IPS DF 6.9 (cell line): ENCODE measurements around the gene GRIN2A.

Experiments
- DNase-seq: peaks from one replicate; pipeline ENCODE4 v3.0.0-alpha.2; 2013; ENCODE audit warnings: low read depth, low spot score
- H3K27ac ChIP-seq: one replicate; pipeline ENCODE4 v1.5.1; 2013; ENCODE audit warnings: low read length, control low read depth
- H3K27me3 ChIP-seq: 2 replicates; pipeline ENCODE4 v1.6.1; 2013; ENCODE audit warnings: mild to moderate bottlenecking, low read length; ENCODE audit not compliant: control insufficient read depth, insufficient read depth
- H3K36me3 ChIP-seq: 2 replicates; pipeline ENCODE4 v1.6.1; 2013; ENCODE audit warnings: low read length; ENCODE audit not compliant: control insufficient read depth, insufficient read depth
- H3K4me1 ChIP-seq: 2 replicates; pipeline ENCODE4 v1.6.1; 2013; ENCODE audit warnings: low read length; ENCODE audit not compliant: control insufficient read depth, insufficient read depth
- H3K4me3 ChIP-seq: 2 replicates; pipeline ENCODE4 v1.5.1; 2013; ENCODE audit warnings: mild to moderate bottlenecking, low read length
- H3K9me3 ChIP-seq: 2 replicates; pipeline ENCODE4 v1.6.1; 2013; ENCODE audit warnings: low read length, inconsistent platforms; ENCODE audit not compliant: control insufficient read depth, insufficient read depth
- WGBS: extraction: QIAGEN DNeasy Blood & Tissue Kit; methylation state at CpG from one replicate; pipeline ENCODE4 v1.1.7; 2013; ENCODE audit warnings: mixed read lengths, missing lambda C conversion rate; ENCODE audit not compliant: insufficient read length, insufficient coverage; 5-methylcytosine and 5-hydroxymethylcytosine counted together

GRIN2A gene

DNA sequence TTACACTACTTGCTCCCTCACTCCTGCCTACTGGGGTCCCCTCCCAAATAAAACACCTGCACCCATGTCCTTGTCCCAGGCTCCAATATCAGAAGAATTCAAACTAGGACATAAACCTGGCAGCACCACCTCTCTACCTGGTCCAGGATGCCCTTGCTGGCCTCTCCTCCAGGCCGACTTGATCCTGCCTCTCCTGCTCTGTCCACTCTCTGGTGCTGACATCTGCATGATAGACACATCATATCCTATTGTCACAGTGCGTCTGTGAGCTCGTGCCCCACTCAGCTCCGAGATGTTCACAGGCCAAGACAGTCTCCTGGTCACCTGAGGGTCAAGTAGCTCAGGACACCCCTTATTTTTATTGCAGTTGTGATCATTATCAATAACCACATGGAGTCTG is 31.5 kb upstream of the GRIN2A start:
- WGBS, result no CpG with 5 or more reads among the region's 4 CpGs
- H3K27me3 ChIP-seq, result no peaks in the 10 kb centered on the region
- no peak overlapping the region for H3K4me3 ChIP-seq
- no peaks in the 10 kb centered on the region for H3K4me1 ChIP-seq
- DNase-seq, result no peak
- H3K9me3 ChIP-seq, result no peaks in the 10 kb centered on the region
- H3K27ac ChIP-seq, result no peak overlapping the region
- H3K36me3 ChIP-seq, result no peaks in the 10 kb centered on the region

DNA sequence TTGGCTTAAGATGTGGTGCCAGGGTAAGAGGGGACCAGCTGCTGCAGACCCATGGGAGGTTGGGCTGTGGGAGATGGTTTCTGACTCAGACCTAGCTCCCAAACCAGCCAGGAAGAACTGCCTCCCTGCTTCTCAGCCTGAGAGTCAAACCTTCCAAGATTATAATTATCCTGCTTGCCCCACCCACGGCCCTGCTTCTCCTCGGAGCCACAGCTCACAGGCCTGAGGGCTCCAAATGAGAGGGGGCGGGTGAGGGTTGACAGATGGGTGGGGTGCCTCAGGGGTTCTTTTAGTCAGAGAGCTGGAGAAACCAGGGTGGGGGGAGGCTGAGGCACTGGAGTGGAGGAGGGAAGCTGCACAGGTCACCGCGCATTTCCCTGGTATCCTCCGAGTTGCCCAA is 28.7 kb upstream of the GRIN2A start:
- H3K4me3 ChIP-seq, result no peak overlapping the region
- H3K27me3 ChIP-seq, result no peaks in the 10 kb centered on the region
- no peaks in the 10 kb centered on the region for H3K36me3 ChIP-seq
- WGBS, result no CpG with 5 or more reads among the region's 6 CpGs
- no peak for DNase-seq
- H3K4me1 ChIP-seq, result no peaks in the 10 kb centered on the region
- H3K27ac ChIP-seq, result no peak overlapping the region
- H3K9me3 ChIP-seq, result no peaks in the 10 kb centered on the region

- H3K4me1 ChIP-seq, result no peaks in the 10 kb centered on the region
- no peak overlapping the region for H3K27ac ChIP-seq
- no peak for DNase-seq
- no peaks in the 10 kb centered on the region for H3K9me3 ChIP-seq
- H3K36me3 ChIP-seq, result no peaks in the 10 kb centered on the region
- no CpG with 5 or more reads among the region's 3 CpGs for WGBS
- no peak overlapping the region for H3K4me3 ChIP-seq
- H3K27me3 ChIP-seq, result no peaks in the 10 kb centered on the region
These were observed 24.6 kb upstream of the GRIN2A start for GRCh38 chr16:10206865-10207264.

- DNase-seq, result no peak
- Histone ChIP-seq H3K4me1 (no peaks in the 10 kb centered on the region), H3K27ac (no peak overlapping the region), H3K27me3 (no peaks in the 10 kb centered on the region), H3K4me3 (no peak overlapping the region), H3K9me3 (no peaks in the 10 kb centered on the region), H3K36me3 (no peaks in the 10 kb centered on the region)
- no CpG with 5 or more reads among the region's 1 CpG for WGBS
These were observed 24.0 kb upstream of the GRIN2A start for GRCh38 chr16:10206215-10206614.

GRCh38 chr16:10205688-10206087 is 23.5 kb upstream of the GRIN2A start:
- WGBS, result no CpG with 5 or more reads among the region's 7 CpGs
- no peaks in the 10 kb centered on the region for H3K27me3 ChIP-seq
- no peak overlapping the region for H3K27ac ChIP-seq
- no peaks in the 10 kb centered on the region for H3K9me3 ChIP-seq
- DNase-seq, result no peak
- no peak overlapping the region for H3K4me3 ChIP-seq
- H3K4me1 ChIP-seq, result no peaks in the 10 kb centered on the region
- H3K36me3 ChIP-seq, result no peaks in the 10 kb centered on the region

GRCh38 chr16:10202649-10203048 is 20.4 kb upstream of the GRIN2A start:
- WGBS, result no CpG with 5 or more reads among the region's 1 CpG

GRCh38 chr16:10200637-10201586 is 18.7 kb upstream of the GRIN2A start:
- H3K4me1 ChIP-seq, result no peaks in the 10 kb centered on the region
- no peak for DNase-seq
- H3K27ac ChIP-seq, result no peak overlapping the region
- H3K27me3 ChIP-seq, result no peaks in the 10 kb centered on the region
- H3K4me3 ChIP-seq, result no peak overlapping the region
- H3K9me3 ChIP-seq, result no peaks in the 10 kb centered on the region
- WGBS, result no CpG with 5 or more reads among the region's 9 CpGs
- H3K36me3 ChIP-seq, result no peaks in the 10 kb centered on the region

More at GRCh38 chr16:10202649-10203048, 20.4 kb upstream of the GRIN2A start:
- H3K27me3 ChIP-seq, result no peaks in the 10 kb centered on the region
- no peak overlapping the region for H3K27ac ChIP-seq
- H3K4me1 ChIP-seq, result no peaks in the 10 kb centered on the region
- no peak for DNase-seq
- H3K36me3 ChIP-seq, result no peaks in the 10 kb centered on the region
- no peaks in the 10 kb centered on the region for H3K9me3 ChIP-seq
- H3K4me3 ChIP-seq, result no peak overlapping the region

- no peaks in the 10 kb centered on the region for H3K27me3 ChIP-seq
- no CpG with 5 or more reads among the region's 2 CpGs for WGBS
- no peak for DNase-seq
- H3K4me1 ChIP-seq, result no peaks in the 10 kb centered on the region
- no peak overlapping the region for H3K4me3 ChIP-seq
- no peak overlapping the region for H3K27ac ChIP-seq
- H3K36me3 ChIP-seq, result no peaks in the 10 kb centered on the region
- no peaks in the 10 kb centered on the region for H3K9me3 ChIP-seq
These were observed 14.8 kb upstream of the GRIN2A start for GRCh38 chr16:10196999-10197398.

GRCh38 chr16:10191096-10191495 is 8.9 kb upstream of the GRIN2A start:
- WGBS, result no CpG with 5 or more reads among the region's 2 CpGs
- no peak overlapping the region for H3K4me3 ChIP-seq

GRCh38 chr16:10189861-10190390 is 7.7 kb upstream of the GRIN2A start:
- WGBS, result no CpG with 5 or more reads among the region's 9 CpGs
- Histone ChIP-seq H3K27me3 (no peaks in the 10 kb centered on the region), H3K4me1 (no peaks in the 10 kb centered on the region), H3K36me3 (no peaks in the 10 kb centered on the region), H3K4me3 (no peak overlapping the region), H3K9me3 (no peaks in the 10 kb centered on the region), H3K27ac (no peak overlapping the region)
- DNase-seq, result no peak

More at GRCh38 chr16:10191096-10191495, 8.9 kb upstream of the GRIN2A start:
- DNase-seq, result no peak
- Histone ChIP-seq H3K36me3 (no peaks in the 10 kb centered on the region), H3K27me3 (no peaks in the 10 kb centered on the region), H3K4me1 (no peaks in the 10 kb centered on the region), H3K27ac (no peak overlapping the region), H3K9me3 (no peaks in the 10 kb centered on the region)
